Measurements from ENCODE around the gene PARP14. TPM values are rescaled to one million over a fixed set of nuclear protein-coding genes. Genes with fewer than 3 reads are reported as not detected.

Gene PARP14
- total and polyA plus RNA-seq, 4 donors = 13.9 to 40.3 (median 24.7) TPM

Other genes starting within 250 kb of the PARP14 start
- 10 to 100 TPM; 35.5 to 46.9 TPM for gene KPNA1, start 165.9 kb upstream of the PARP14 start, total RNA-seq
- 10 to 100 TPM; 45.1 to 58.2 TPM for gene KPNA1, start 165.9 kb upstream of the PARP14 start, polyA plus RNA-seq (ENCODE audit: insufficient read length in 2 of 2)
- 10 to 100 TPM; 17.0 to 19.8 TPM for gene PARP9, start 116.5 kb upstream of the PARP14 start, total RNA-seq
- gene PARP9, start 116.5 kb upstream of the PARP14 start, polyA plus RNA-seq (ENCODE audit: insufficient read length in 2 of 2) = 10 to 100 TPM; 13.1 to 14.1 TPM
- 10 to 100 TPM; 12.8 to 13.4 TPM for gene DTX3L, start 116.5 kb upstream of the PARP14 start, total RNA-seq
- 1 to 10 TPM; 6.8 to 8.5 TPM for gene DTX3L, start 116.5 kb upstream of the PARP14 start, polyA plus RNA-seq (ENCODE audit: insufficient read length in 2 of 2)
- under 1 TPM; 0.55 to 0.79 TPM for gene PARP15, start 103.2 kb upstream of the PARP14 start, total RNA-seq
- under 1 TPM; 0.44 to 0.49 TPM for gene PARP15, start 103.2 kb upstream of the PARP14 start, polyA plus RNA-seq (ENCODE audit: insufficient read length in 2 of 2)
- 10 to 100 TPM in 1 of 2 donors, 1 to 10 TPM in 1; 9.8 to 10.1 TPM for gene HSPBAP1, start 113.0 kb downstream of the PARP14 start, total RNA-seq
- gene HSPBAP1, start 113.0 kb downstream of the PARP14 start, polyA plus RNA-seq (ENCODE audit: insufficient read length in 2 of 2) = 1 to 10 TPM; 8.3 to 9.0 TPM
- 10 to 100 TPM; 14.1 to 23.0 TPM for gene SLC49A4, start 114.2 kb downstream of the PARP14 start, total RNA-seq
- 10 to 100 TPM; 20.6 to 21.8 TPM for gene SLC49A4, start 114.2 kb downstream of the PARP14 start, polyA plus RNA-seq (ENCODE audit: insufficient read length in 2 of 2)